Retinal pigment epithelial cell (primary cell): ENCODE results near the gene MBD3L2.

Source experiments
- DNase-seq: peaks from one replicate; pipeline ENCODE4 v3.0.0-alpha.2; 2010; ENCODE audit warnings: low read depth
- H3K4me3 ChIP-seq: 2 replicates; pipeline ENCODE4 v1.5.1; 2011; ENCODE audit warnings: mild to moderate bottlenecking, low read length, control low read depth, moderate library complexity
- CTCF ChIP-seq: conservative IDR thresholded peaks from 2 replicates; pipeline ENCODE4 v1.5.1; 2011; ENCODE audit warnings: low read depth, low read length, control low read depth, inconsistent platforms

The MBD3L2 gene

GRCh38 chr19:7069904-7070226 is 20.7 kb downstream of the MBD3L2 start:
- TF ChIP-seq CTCF: no peak
- H3K4me3 ChIP-seq: peak overlapping the region; percentile 96
- DNase-seq: no peak

- no peak overlapping the region for H3K4me3 ChIP-seq
- TF ChIP-seq CTCF: no peak
- no peak for DNase-seq
Measured at GRCh38 chr19:7072541-7072940, 23.4 kb downstream of the MBD3L2 start.

- TF ChIP-seq CTCF: no peak
- DNase-seq: no peak
- H3K4me3 ChIP-seq: no peak overlapping the region
Measured at GRCh38 chr19:7074705-7075282, 25.7 kb downstream of the MBD3L2 start.

- no peak overlapping the region for H3K4me3 ChIP-seq
- TF ChIP-seq CTCF: no peak
- no peak for DNase-seq
Measured at GRCh38 chr19:7076151-7076550, 27.0 kb downstream of the MBD3L2 start.

- no peak for TF ChIP-seq CTCF
- no peak for DNase-seq
Measured at GRCh38 chr19:7078008-7078407, 28.9 kb downstream of the MBD3L2 start.

GRCh38 chr19:7083076-7083956 is 34.2 kb downstream of the MBD3L2 start:
- H3K4me3 ChIP-seq: no peak overlapping the region
- no peak for TF ChIP-seq CTCF
- DNase-seq: no peak

More at GRCh38 chr19:7078008-7078407, 28.9 kb downstream of the MBD3L2 start:
- H3K4me3 ChIP-seq: no peak overlapping the region

- DNase-seq: no peak
- TF ChIP-seq CTCF: no peak
- H3K4me3 ChIP-seq: no peak overlapping the region
Measured at GRCh38 chr19:7088999-7089398, 39.9 kb downstream of the MBD3L2 start.
